GM19324 (cell line): Measurements from ENCODE around the gene UNC5C.

ENCODE experiments used
- ATAC-seq: cut with Tn5 transposase; IDR thresholded peaks from one replicate; pipeline ENCODE4 v1.9.1; 2021; ENCODE audit warnings: mild to moderate bottlenecking, moderate library complexity; ENCODE audit not compliant: unreplicated experiment, low FRiP score

The UNC5C gene

DNA sequence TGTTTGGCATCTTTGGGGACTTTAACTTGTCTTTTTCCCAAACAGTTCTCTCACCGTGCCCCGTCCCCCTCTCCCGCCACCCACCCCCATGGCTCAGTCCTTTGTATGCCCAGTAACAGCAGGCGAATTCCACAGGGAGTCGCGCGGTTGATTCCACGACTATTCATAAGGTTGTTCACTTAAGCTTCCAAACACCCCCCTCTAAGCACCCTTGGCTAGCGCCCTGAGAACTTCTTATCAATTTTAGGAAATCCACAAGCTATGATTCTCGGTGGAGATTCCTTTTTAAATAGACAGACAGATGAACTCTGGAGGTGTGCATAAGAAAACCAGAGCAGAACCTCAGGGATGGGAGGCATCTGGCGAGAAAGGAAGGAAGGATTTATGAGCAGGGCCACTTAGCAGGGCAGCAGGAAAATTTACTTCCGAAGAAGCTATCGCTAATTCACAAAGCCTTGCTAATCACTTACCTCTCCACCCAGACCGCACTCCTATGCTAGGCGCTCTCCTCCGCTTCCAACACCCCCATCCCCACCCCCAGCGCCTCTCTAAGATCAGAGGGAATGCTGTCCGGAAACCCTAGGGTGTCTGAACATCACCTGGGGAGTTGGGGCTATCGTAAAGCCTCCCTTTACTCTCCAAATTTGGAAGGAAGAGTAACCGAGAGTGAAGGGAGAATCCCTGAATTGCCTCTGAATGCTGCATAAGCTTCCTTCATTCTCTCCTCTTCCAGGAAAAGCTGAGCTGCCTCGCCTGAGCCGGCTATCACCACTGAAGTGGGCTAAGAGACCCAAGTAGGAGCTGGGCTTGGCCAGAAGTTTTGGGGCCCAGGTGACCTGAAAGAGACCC, 1.7 kb downstream of the UNC5C start:
- ATAC-seq = no peak

DNA sequence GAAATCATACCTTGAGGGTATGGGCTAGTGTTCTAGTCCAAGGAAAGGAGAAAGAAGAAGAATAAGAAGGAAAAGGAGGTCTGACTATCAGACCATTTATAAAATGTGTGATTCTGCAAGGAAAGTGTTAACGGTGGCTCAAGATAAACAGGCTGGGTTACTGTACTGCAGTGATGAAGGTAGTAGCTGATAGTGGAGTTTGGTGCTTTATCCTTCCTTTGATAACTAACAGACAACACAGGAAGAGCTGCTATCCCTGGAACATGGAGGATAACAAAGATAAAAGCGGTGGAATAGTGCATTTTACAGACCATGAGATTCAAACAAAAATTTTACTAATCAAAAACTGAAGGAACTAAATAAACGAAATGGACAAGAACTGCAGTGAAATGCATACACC, 2.6 kb downstream of the UNC5C start:
- ATAC-seq = no peak

DNA sequence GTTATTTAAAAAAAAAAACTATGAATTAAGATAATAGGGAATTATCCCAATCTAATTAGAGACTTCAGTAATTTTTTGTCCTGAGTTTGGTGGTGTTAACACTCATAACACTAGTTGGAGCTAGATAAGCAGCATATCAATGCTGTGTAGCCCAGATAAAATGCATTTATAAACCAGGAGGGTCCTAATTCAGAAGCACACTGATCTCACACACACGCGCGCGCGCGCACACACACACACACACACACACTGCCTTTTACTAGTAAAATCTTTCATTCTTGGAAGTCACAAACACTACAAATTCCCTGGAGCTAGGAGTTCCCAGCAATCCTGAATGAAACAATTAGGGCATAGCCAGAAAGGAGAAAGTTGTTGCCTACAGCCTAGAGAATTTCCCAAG, 3.2 kb downstream of the UNC5C start:
- ATAC-seq = no peak

DNA sequence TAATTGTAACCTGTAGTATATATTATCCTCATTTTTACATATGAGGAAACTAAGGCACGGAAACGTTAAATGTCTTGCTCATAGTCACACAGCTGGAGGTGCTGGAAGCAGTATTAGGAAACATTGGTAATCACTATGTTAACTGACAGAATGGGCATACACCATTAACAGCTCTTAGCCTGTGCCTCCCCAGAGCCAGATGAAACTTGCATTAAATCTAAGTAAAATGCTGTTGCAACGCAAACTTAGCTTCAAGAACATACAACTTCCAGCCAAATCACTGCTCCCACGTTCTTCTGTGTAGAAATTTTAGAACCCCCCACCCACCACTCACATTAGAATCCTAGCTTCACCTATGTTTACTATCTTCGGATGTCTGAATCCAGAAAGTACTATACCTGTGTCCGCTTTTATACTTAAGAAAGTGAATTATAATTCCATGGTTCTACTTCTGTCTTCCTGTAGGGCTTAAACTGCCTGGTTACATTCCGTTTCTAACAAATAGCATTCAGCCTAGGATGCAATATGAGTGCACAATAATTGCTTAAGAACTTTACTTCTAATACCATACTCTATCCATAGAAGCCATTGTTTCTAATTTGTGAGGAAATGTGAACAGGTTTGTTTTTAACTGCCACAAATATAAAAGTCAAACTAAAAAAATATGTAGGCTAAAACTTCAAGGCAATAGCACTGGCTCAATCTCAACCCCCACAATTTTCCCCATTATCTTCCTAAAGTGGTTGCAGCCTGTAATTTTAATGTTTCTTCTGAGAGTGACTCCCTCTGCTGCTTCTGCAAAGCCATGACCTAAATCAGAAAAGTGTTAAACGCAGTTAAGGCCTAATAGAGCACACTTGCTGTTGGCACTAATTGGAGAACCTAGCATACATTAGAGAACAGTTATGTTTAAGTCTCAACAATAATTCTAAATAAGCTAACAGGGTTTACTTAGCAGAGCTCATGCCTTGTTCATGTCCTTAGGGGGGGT, 4.4 kb downstream of the UNC5C start:
- no peak for ATAC-seq

DNA sequence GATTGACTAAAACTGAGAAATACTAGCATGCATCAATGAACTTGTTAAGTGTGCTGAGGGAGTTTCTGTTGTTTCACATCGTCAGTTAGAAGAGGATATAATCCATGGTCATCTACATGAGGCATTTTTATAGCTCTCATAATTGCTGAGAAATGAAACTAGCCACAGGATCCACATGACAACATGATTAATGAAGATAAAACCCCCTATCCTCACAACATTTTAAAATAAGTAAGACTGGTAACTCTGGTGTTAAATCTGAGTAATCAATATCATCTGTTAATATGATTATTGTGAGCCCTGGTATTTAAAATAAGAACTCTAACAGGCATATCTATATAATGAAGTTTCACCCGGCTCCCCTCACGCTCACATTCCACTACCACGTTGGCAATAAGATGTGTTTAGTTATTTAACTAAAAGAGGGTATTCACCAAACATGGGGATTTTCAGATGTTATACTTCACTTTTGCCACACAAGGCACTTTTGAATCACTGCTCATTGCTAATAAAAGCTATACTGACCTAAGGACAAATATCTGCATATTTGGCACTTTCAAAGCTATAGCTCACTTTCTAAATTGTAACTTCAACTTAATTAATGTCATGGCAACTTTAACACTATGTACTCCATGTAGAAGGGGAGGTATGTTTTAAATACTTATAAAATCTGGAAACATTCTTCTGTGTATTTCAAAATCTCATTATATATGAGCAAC, 6.7 kb downstream of the UNC5C start:
- ATAC-seq = no peak

DNA sequence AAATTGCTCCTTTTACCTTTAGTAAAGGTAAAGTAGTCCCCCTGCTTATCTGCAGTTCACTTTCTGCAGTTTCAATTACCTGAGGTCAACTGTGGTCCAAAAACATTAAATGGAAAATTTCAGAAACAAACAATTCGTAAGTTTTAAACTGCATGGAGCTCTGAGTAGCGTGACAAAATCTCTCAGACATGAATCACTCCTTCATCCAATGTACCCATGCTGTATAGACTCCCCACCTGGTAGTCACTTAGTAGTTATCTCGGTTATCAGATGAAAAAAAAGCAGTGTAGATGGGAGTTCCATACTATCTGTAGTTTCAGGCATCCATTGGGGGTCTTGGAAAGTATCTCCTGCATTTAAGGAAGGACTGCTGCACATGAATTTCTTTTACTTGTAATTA, 7.7 kb downstream of the UNC5C start:
- ATAC-seq = no peak

DNA sequence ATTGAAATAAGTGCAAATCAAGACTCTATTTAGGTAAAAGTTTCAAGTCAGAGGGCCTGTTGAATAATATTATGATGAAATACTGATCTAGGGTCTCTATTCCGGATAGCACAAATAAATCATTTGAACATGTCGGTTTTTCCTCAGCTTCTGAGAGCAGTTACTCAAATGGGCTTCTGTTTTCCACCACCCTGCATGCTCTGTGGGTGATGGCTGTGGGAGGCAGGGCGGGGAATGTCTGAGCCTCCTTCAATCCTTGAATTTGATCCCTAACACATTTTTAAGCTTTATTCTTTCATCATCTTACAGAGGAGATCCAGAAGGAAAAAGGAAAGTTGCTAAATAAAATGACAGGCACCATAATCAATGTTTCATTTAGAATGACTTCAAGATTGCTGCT, 8.5 kb downstream of the UNC5C start:
- ATAC-seq = no peak

DNA sequence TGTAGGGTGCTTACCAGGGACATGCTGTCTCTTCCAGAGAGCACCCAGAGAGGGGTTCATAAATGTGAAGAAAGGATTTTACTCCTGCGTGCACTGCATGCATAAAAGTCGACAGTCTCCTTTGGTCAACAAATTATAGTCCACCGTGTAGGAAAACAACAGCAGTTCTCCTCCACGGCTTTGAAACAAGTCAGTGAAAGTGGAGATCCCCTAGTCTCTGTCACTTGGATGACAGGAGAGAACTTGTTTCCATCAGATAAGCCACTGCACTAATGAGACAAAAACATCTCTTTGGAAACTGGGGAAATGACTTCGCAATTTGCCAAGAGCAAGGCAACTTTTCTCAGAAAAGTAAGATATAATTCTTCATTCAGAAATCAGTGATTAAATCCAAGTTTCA, 9.7 kb downstream of the UNC5C start:
- ATAC-seq = no peak

DNA sequence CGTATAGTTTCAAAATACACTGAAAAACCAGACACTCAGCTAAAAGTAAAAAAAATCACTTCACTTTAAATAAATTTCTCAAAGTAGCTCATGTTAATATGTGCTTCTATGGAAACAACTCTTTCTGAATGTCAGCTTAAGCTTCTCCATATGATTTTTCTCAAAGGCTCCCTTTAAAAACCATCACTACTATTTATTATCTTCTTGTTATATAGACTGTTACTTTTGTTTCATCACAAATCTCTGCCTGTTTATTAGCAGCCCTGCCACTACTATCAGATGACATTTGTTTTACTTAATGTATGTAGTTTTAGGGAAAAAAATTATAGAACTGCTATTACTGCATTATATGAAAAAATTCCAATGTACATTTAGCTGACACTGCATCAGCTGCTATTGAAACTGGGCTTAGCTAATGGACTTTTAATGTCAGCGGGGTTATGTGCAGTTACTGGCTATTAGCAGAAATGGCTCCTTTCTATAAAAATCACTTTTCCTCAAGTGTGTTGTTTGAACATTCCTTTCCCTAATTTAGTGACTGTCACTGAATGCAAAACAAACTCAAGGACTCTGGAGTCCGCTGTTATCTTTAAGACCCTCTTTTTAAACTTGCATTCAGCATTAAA, 10.8 kb downstream of the UNC5C start:
- ATAC-seq = no peak

DNA sequence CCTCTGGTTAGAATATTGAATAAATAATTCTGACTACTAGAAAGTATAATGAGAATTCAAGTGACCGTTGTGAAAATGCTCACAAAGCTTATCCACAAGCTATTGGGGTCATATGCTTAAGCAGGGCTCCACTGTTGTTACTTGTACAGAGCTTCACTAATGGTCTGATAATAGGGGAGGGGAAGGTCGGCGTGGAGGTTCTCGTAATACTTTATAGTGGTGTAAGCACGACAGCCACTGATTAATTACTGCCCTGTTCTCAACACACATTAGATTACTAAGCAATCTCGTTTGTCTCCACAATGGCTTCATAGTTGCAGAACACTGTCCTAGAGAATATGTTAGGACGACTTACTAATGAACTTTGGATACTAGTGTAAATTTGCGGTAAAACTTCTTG, 11.6 kb downstream of the UNC5C start:
- no peak for ATAC-seq

DNA sequence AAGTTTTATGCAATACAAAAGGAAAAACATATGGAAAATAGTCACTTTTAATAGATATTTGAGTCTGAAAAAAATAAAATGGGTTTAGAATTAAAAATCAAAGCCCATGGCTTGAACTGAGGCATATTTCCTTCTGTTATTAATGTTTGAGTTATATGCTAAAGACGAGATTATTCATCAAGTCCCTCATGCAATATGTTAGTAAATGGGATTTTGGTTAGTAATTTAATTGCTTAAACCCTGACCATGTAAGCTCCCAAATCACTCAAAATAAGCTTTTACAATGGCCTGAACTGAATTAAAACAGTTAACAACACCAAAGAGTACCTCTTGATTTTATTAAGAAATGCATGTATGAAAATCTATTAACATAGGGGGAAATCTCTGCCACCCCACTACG, 12.1 kb downstream of the UNC5C start:
- ATAC-seq = no peak

DNA sequence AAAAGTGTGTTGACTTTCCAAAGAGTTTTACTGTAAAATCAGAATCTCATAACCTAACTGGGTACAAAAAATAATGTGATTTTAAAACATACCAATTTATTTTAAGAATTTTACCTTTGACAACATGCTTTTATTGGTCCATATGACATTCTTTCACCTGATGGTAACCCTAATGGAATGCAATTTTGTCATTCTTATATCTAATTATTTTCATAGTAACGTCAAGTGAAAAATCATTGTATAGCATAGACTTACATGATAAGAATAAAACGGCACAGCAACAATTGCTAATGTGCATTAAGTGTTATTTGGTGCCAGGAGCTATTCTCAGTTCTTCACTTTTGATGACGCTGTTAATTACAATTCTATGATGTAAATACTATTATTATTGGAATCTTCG, 13.6 kb downstream of the UNC5C start:
- no peak for ATAC-seq

DNA sequence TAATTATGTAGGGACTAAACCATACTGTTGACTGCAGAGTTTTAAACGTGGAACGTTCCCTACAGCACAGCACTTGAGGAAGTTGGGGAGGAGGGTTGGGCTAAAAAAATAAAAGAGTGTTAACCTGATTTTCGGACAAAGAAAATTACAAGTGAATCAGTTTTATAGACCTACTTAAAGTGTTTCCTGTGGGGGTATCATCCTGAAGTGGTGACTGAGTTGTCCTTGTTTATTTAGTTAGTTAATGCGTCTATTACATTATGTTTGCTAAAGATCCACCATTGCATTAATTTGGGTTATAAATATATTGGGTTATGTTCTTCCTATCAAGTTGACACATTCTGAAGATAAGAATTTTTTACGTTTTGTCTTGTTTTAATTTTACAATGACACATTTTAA, 14.7 kb downstream of the UNC5C start:
- ATAC-seq = no peak

DNA sequence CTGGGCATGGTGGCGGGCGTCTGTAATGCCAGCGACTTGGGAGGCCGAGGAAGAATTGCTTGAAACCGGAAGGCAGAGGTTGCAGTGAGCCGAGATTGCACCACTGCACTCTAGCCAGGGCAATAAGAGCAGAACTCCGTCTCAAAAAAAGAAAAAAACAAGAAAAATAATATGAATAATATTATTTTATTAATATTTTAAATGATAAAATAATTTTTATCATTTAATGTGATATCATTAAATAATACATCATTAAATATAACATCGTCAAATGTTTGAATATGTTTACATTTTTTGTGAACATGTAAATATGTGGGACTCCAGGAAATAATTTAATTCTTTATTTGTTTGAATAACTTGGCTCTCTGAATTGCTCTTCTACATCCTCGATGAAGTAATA, 15.5 kb downstream of the UNC5C start:
- no peak for ATAC-seq

DNA sequence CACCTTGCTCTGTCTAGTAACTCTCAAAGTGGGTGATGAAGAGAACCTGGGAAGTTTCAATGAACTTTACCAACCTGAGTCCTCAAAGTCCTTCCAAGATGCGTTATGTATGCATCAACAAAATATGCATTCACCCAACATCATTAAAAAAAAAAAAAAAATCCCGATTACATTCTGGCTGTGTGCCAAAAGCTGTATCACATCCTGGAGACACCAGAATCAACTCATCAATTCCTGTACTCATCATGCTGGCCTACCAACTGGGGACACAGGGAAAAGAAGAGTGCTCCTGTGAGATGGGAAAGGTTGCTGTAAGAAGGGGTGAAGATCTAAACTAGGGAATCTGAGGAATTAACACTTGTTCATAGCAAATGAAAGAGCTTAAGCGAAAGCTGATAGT, 16.5 kb downstream of the UNC5C start:
- no peak for ATAC-seq

DNA sequence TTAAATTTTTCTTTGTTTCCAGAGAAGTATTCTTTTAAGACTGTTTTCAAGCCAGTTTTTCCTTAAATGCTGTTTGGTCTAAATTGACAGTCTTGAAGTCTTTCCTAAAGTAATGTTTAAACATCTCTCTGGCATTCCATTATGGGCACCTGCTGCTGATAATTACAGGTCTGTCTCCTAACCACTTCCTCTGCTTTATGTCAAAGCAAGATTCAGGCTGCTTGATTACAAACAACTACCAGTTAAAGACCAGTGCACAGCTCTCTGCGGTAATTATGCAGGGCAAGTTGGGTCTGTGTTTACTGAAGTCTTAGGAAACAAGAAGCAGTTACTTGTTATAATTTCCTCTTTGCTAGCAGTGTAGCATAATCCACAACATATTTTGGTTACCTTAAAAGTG, 17.6 kb downstream of the UNC5C start:
- no peak for ATAC-seq

DNA sequence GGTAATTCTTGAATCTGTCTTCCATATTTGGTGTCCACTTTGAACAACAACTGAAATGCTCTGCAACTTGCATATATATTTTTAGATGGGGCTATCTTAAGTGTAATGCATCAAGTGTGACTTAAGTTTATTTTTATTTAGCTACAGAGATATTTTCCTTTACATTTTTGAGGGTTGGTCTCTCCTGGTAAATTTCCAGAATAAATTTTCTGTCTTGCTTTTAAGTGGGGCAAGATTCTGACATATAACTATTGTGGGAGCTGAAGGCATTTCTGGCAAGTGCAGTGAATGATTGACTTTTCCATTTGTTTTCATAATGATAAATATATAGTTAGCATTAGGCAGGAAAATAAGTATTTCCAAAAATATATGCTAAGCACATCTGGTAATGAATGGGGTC, 18.8 kb downstream of the UNC5C start:
- ATAC-seq = no peak

DNA sequence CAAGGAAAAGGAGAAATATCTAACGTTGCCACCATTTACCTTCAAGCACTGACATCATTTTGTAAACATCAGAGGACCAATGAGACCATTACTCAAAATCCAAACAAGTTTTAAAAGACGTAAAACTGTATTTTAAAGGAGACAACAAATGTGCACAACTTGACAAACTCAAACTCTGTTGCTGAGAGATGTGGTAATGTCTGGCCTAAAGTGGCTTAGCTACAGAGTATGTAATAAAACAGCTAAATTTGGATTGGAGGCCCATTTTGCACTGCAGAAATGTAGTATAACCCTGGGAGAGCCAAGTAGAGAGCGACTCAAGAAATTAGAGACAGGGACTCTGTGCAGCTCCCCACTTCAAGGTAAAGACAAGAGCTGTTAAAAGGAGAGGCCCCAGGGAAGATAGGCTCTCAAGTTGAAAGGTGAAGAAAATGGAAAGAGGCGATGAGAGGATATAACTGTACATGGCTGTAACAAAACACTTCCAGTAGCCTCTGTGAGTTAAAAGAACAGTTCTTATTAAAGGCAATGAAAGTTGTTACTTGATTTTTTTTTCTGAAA, 20.3 kb downstream of the UNC5C start:
- no peak for ATAC-seq

DNA sequence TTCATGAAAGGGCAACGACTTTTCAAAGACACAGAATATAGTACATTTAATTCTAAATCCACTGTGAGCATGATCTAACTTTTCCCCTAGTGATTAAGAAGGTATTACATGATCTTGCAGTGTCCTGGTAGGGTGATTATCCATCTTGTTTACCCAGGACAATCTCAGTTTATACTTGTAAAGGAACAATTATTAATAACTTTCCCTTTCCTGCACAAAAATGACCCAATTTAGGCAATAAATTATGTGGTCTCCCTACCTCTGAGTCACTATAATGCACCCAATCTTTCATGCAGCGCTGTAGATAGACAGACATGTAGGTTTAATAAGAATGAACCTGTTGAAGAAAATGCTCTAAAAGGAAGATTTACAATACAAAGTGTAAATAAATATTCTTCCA, 22.7 kb downstream of the UNC5C start:
- no peak for ATAC-seq

DNA sequence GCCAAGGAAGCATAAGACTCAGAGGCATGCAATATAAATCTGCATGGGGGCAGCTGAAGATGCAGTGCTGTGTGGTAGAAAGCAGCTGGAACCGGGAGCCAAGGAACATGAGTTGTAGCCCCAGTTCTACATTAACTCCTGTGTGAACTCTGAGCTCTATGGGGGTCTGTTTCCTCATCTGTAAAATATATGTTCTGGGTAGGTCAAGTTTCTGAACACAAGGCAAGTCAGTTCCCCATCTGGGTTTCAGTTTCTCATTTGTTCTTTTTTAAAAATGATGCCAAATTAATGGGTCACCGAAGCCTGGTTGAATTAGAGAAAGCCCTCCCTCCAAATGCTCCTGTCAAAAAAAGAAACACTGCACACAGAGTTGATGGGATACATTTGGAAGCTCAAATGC, 24.0 kb downstream of the UNC5C start:
- ATAC-seq = no peak
